ENCODE data around the gene CEACAM8. TPM values are rescaled to one million over a fixed set of nuclear protein-coding genes. Genes with fewer than 3 reads are reported as not detected.

CEACAM8 gene
- total RNA-seq, 1 donor from 2014 or later: not detected

GRCh38 chr19:42569193-42569592 lies 25.5 kb downstream of the CEACAM8 start:
- Mint-ChIP-seq H3K27me3 (peaks cover 21% of the 10 kb centered on the region), H3K27ac (no peak overlapping the region), H3K9me3 (ENCODE audit: low read depth) (no peaks in the 10 kb centered on the region), H3K4me3 (ENCODE audit: low read depth) (no peak overlapping the region), H3K36me3 (ENCODE audit: insufficient read depth) (no peaks in the 10 kb centered on the region), H3K4me1 (ENCODE audit: low read depth) (peaks cover 7% of the 10 kb centered on the region)
- DNase-seq (ENCODE audit: low spot score, unreplicated experiment): no peak
- TF ChIP-seq CTCF (IDR thresholded peaks at IDR 0.05; ENCODE audit: unreplicated experiment): no peak

DNA sequence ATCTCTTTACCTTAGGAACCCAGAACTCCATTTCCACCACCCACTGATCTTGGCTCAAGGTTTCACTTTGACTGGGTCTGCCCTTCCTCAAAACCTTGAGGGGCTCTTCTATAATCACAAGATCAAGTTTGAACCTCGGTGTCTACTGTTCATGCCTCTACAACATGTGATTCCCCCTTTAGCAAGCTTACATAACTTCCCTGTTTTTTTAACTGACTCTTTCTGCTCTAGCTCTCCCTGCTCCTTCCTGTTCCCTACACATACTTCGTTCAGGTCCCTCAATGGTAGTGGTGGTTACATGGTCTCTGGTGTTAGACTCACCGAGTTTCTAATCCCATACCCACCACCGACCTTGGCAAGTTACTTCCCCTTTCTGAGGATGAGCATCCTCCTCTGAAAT lies 26.7 kb downstream of the CEACAM8 start:
- TF ChIP-seq CTCF (IDR thresholded peaks at IDR 0.05; ENCODE audit: unreplicated experiment): no peak
- DNase-seq (ENCODE audit: low spot score, unreplicated experiment): no peak
- Mint-ChIP-seq H3K4me3 (ENCODE audit: low read depth) (no peak overlapping the region), H3K27ac (no peak overlapping the region), H3K4me1 (ENCODE audit: low read depth) (peaks cover 5% of the 10 kb centered on the region), H3K36me3 (ENCODE audit: insufficient read depth) (no peaks in the 10 kb centered on the region), H3K9me3 (ENCODE audit: low read depth) (no peaks in the 10 kb centered on the region), H3K27me3 (peaks cover 24% of the 10 kb centered on the region)

DNA sequence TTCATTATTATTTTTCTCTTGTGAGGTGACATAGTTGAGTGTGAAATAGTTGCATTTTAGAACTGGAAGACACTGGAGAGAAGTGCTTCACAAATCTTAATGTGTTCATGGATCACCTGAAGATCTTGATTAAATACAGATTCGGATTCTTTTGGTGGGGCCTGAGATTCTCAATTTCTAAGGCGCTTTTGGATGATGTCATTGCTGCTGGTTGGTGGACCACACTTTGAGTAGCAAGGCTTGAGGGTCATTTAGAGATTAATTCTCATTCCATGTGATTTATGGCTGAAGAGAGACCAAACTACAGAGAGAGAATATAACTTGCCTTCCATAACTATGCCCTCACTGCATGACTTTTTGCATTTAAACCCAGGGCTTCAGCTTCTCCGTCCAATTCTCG lies 27.2 kb downstream of the CEACAM8 start:
- Mint-ChIP-seq H3K4me3 (ENCODE audit: low read depth) (no peak overlapping the region), H3K36me3 (ENCODE audit: insufficient read depth) (no peaks in the 10 kb centered on the region), H3K4me1 (ENCODE audit: low read depth) (peaks cover 5% of the 10 kb centered on the region), H3K27me3 (peaks cover 24% of the 10 kb centered on the region), H3K9me3 (ENCODE audit: low read depth) (no peaks in the 10 kb centered on the region), H3K27ac (no peak overlapping the region)
- no peak for TF ChIP-seq CTCF (IDR thresholded peaks at IDR 0.05; ENCODE audit: unreplicated experiment)
- no peak for DNase-seq (ENCODE audit: low spot score, unreplicated experiment)

DNA sequence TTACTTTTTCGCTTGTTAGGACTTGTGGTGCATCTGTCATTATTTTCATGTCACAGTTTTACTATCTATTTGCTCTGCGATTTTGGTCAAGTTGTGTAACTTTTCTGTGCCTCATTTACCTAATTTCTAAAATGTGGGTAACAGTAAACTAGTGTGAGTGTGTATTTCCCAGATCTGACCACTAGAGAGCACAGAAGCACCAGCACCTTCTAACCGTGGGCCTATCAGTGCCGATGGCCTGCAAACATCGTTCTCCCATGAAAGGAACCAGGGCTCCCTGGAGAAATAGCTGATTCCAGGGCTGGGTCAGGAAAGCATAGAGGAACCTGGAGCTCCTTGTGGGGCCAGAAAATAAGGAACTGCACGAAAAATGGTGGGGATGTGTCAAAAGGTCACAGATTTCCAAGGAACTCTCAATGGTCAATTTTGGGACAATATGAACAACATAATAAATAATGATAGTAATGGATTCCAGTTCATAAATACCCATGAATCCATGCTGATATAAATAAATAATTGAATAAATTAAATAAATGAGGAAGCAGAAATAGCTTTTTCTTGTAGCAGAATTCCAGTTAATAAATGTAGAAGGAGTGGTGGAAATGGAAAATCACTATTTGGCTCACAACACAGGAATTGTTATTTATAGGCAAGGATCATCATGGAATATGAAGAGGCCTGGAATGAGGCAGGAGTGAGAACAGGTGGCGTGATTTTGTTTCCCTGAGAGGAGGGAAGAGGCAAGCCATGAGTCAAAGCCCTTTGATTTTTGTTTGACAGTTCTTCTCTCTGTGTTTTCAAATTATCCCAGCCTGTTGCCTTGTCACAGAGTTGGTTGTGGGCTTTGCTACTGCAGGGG lies 31.1 kb downstream of the CEACAM8 start:
- Mint-ChIP-seq H3K27me3 (peaks cover 30% of the 10 kb centered on the region), H3K4me1 (ENCODE audit: low read depth) (no peaks in the 10 kb centered on the region), H3K27ac (no peak overlapping the region), H3K4me3 (ENCODE audit: low read depth) (no peak overlapping the region), H3K9me3 (ENCODE audit: low read depth) (no peaks in the 10 kb centered on the region), H3K36me3 (ENCODE audit: insufficient read depth) (no peaks in the 10 kb centered on the region)
- DNase-seq (ENCODE audit: low spot score, unreplicated experiment): no peak
- peak; percentile 69 for TF ChIP-seq CTCF (IDR thresholded peaks at IDR 0.05; ENCODE audit: unreplicated experiment)

DNA sequence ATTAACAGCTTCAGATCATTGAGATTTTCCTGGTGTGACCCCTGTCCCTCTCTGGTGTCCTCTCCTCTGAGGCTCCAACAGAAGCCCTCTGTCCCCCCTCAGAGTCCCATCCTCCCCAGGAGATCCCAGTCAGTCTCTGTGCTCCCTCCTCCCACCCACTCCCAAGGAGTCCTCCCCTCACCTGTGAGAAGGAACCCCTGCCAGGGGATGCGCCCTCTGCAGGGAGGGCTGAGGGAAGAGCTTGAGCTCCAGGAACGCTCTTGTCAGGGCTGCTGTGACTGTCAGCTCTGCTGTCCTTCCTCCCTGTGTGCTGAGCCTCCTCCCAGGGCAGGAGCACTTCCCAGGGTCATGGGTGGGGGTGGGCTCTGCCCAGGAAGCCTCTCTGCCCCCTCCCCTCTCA lies 33.2 kb downstream of the CEACAM8 start:
- no peak overlapping the region for H3K27ac Mint-ChIP-seq
- peaks cover 3% of the 10 kb centered on the region for H3K36me3 Mint-ChIP-seq (ENCODE audit: insufficient read depth)
- H3K27me3 Mint-ChIP-seq: peaks cover 20% of the 10 kb centered on the region
- peaks cover 6% of the 10 kb centered on the region for H3K4me1 Mint-ChIP-seq (ENCODE audit: low read depth)
- no peak for DNase-seq (ENCODE audit: low spot score, unreplicated experiment)
- peaks cover 10% of the 10 kb centered on the region for H3K9me3 Mint-ChIP-seq (ENCODE audit: low read depth)
- no peak for TF ChIP-seq CTCF (IDR thresholded peaks at IDR 0.05; ENCODE audit: unreplicated experiment)
- H3K4me3 Mint-ChIP-seq (ENCODE audit: low read depth): no peak overlapping the region

Measured in progenitor cell of endocrine pancreas (in vitro differentiated cells).